ENCODE data around the gene CCDC74A.
"Not testable (repeated sequence)": the region's sequence is repeated elsewhere in the genome, so short reads cannot be mapped to it uniquely, and the experiment has no call there.

The CCDC74A gene

GRCh38 chr2:131552871-131553270 is 25.2 kb downstream of the CCDC74A start:
- no peak for TF ChIP-seq Cebpa-rat (IDR thresholded peaks at IDR 0.05)
- Histone ChIP-seq H3K4me1 (no peaks in the 10 kb centered on the region), H3K4me3 (no peak overlapping the region), H3K27me3 (no peaks in the 10 kb centered on the region), H3K36me3 (no peaks in the 10 kb centered on the region), H3K27ac (no peak overlapping the region), H3K9me3 (no peaks in the 10 kb centered on the region), H4K20me1 (no peaks in the 10 kb centered on the region), H3K4me2 (no peak overlapping the region), H3K9ac (no peak overlapping the region)

- no peak for TF ChIP-seq Cebpa-rat (IDR thresholded peaks at IDR 0.05)
- H3K9ac ChIP-seq = no peak overlapping the region
- no peaks in the 10 kb centered on the region for H3K27me3 ChIP-seq
- no peaks in the 10 kb centered on the region for H3K9me3 ChIP-seq
- no peaks in the 10 kb centered on the region for H3K36me3 ChIP-seq
- H3K4me3 ChIP-seq = no peak overlapping the region
- no peak overlapping the region for H3K27ac ChIP-seq
- no peak overlapping the region for H3K4me2 ChIP-seq
- H3K4me1 ChIP-seq = no peaks in the 10 kb centered on the region
- H4K20me1 ChIP-seq = no peaks in the 10 kb centered on the region
Measured at GRCh38 chr2:131556998-131557397, 29.3 kb downstream of the CCDC74A start.

GRCh38 chr2:131557558-131558321 is 30.1 kb downstream of the CCDC74A start:
- Histone ChIP-seq H3K27ac (no peak overlapping the region), H3K27me3 (no peaks in the 10 kb centered on the region), H3K4me3 (no peak overlapping the region), H4K20me1 (no peaks in the 10 kb centered on the region), H3K9ac (no peak overlapping the region), H3K4me2 (no peak overlapping the region), H3K36me3 (no peaks in the 10 kb centered on the region), H3K9me3 (no peaks in the 10 kb centered on the region), H3K4me1 (no peaks in the 10 kb centered on the region)
- no peak for TF ChIP-seq Cebpa-rat (IDR thresholded peaks at IDR 0.05)

- Histone ChIP-seq H3K4me2 (no peak overlapping the region), H4K20me1 (no peaks in the 10 kb centered on the region), H3K36me3 (no peaks in the 10 kb centered on the region), H3K4me3 (no peak overlapping the region), H3K27ac (no peak overlapping the region), H3K9ac (no peak overlapping the region), H3K4me1 (no peaks in the 10 kb centered on the region), H3K9me3 (no peaks in the 10 kb centered on the region), H3K27me3 (no peaks in the 10 kb centered on the region)
- TF ChIP-seq Cebpa-rat (IDR thresholded peaks at IDR 0.05) = no peak
Measured at GRCh38 chr2:131566371-131566770, 38.7 kb downstream of the CCDC74A start.

DNA sequence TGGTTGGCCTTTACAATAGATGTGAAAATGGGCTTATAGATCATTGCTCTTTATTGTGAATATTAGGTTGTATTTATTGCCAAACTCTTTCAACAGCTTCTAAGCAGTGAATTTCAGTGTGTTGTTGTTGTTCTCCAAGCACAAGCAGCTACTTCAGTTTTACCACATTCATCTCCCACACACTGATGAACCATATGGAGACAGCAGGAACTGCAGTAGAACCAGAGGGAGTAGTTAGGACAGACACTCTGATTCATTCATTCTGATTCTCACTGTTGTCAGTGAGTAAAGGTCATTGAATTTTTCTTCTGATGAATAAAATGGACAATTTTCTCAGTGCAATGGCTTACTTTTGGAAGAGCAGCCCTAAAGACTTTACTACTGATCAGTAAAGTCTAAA is 40.2 kb downstream of the CCDC74A start:
- no peak for TF ChIP-seq Cebpa-rat (IDR thresholded peaks at IDR 0.05)
- no peaks in the 10 kb centered on the region for H3K4me1 ChIP-seq
- no peaks in the 10 kb centered on the region for H3K36me3 ChIP-seq
- H3K4me2 ChIP-seq = no peak overlapping the region
- no peaks in the 10 kb centered on the region for H3K9me3 ChIP-seq
- no peak overlapping the region for H3K9ac ChIP-seq
- H4K20me1 ChIP-seq = no peaks in the 10 kb centered on the region
- H3K27me3 ChIP-seq = no peaks in the 10 kb centered on the region
- H3K4me3 ChIP-seq = no peak overlapping the region
- H3K27ac ChIP-seq = no peak overlapping the region

DNA sequence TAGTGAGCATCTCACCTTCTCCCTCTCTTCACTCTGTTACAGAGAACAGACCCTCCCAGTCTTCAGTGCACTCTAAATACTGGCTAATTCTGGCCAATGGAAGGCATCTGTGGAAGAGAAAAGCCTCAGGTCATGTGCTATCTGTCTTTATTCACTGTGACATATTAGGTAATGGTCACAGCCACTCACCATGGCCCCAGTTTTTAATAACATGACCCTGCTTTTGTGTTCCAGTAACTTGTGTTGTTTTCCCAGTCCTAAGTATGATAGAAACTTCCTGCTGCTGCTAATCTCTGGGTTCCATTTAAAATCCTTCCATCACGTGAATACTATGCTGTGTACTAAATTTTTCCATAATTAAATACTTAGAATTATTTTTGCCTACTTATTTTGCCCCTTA is 40.7 kb downstream of the CCDC74A start:
- not testable (repeated sequence) for H3K9ac ChIP-seq, H3K4me3 ChIP-seq, H3K4me1 ChIP-seq, H3K27me3 ChIP-seq, H3K36me3 ChIP-seq, H3K4me2 ChIP-seq, H3K9me3 ChIP-seq, H4K20me1 ChIP-seq, H3K27ac ChIP-seq

DNA sequence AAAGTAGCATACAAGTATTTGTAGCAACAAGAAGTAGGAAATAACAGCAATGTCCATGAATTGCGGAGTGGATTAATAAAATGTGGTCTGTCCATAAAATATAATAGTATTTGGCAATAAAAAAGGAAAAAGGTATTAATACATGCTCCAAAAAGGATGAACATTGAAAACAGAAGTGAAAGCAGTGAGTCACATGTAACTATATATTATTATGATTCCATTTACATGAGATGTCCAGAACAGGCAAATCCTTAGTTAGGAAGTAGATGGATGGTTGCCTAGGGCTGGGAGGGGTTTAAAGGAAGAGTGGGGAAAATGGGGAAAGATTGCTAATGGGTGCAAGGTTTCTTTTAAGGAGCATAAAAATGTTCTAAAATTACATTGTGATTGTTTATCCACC is 44.5 kb downstream of the CCDC74A start:
- H3K36me3 ChIP-seq = no peaks in the 10 kb centered on the region
- H3K4me3 ChIP-seq = no peak overlapping the region
- no peaks in the 10 kb centered on the region for H3K27me3 ChIP-seq
- TF ChIP-seq Cebpa-rat (IDR thresholded peaks at IDR 0.05) = no peak
- no peak overlapping the region for H3K9ac ChIP-seq
- no peak overlapping the region for H3K4me2 ChIP-seq
- H3K4me1 ChIP-seq = no peaks in the 10 kb centered on the region
- H4K20me1 ChIP-seq = no peaks in the 10 kb centered on the region
- H3K27ac ChIP-seq = no peak overlapping the region
- H3K9me3 ChIP-seq = no peaks in the 10 kb centered on the region

DNA sequence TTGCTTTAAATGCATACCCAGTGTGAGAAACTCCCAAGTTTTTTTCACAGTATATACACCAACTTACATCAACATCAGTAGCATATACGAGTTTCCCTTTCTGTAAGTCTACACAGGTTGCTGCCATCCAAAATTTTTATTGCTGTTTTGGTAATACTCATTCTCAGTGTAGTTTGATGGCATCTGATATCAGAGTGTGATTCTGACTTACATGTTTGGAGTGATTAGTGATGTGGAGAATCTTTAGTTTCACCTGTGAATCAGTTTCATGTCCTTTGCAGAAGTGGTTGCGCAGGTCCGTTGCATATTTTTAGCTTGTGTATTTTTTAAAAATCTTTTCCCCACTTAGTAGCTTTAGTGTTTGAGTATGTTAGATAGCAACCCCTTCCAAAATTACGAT is 50.1 kb downstream of the CCDC74A start:
- Histone ChIP-seq H3K4me1 (no peaks in the 10 kb centered on the region), H3K27me3 (no peaks in the 10 kb centered on the region), H3K9ac (no peak overlapping the region), H3K4me3 (no peak overlapping the region), H3K27ac (no peak overlapping the region), H3K9me3 (no peaks in the 10 kb centered on the region), H3K36me3 (no peaks in the 10 kb centered on the region), H4K20me1 (no peaks in the 10 kb centered on the region), H3K4me2 (no peak overlapping the region)
- no peak for TF ChIP-seq Cebpa-rat (IDR thresholded peaks at IDR 0.05)

DNA sequence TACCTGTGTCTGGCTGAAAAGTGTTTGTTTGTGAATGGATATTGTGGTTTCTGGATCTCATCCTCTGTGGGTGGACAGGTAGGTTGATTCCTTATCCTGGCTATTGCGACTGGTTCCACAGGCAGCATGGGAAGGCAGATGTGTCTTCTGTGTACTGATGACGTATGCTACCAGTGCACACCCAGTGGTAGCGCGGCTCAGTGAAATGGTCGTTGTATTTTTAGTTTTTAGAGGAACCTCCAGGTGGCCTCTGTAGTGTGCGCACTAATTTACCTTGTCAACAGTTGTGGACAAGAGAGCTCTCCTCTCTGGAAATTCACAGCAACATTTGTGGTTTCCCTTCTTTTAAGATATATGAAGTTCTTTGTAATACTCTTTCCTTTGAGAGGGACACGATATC is 52.5 kb downstream of the CCDC74A start:
- H3K36me3 ChIP-seq = no peaks in the 10 kb centered on the region
- no peaks in the 10 kb centered on the region for H3K9me3 ChIP-seq
- H3K9ac ChIP-seq = no peak overlapping the region
- peaks cover 5% of the 10 kb centered on the region; the same call in 1 of the 2 replicates for H3K4me1 ChIP-seq
- TF ChIP-seq Cebpa-rat (IDR thresholded peaks at IDR 0.05) = no peak
- H3K27ac ChIP-seq = no peak overlapping the region
- H3K4me3 ChIP-seq = no peak overlapping the region
- no peaks in the 10 kb centered on the region for H3K27me3 ChIP-seq
- H3K4me2 ChIP-seq = no peak overlapping the region
- H4K20me1 ChIP-seq = no peaks in the 10 kb centered on the region

All from BLaER1 (cell line).